Chondrocyte (in vitro differentiated cells): Measurements from ENCODE around the gene ANKHD1. TPM values are rescaled to one million over a fixed set of nuclear protein-coding genes. Genes with fewer than 3 reads are reported as not detected.

Experiments used
- DNase-seq: peaks from one replicate; pipeline ENCODE4 v3.0.0; 2021; ENCODE audit warnings: mixed read lengths, low spot score
- H3K27ac Mint-ChIP-seq: one replicate; pipeline ENCODE4 v1.8.0; 2021; ENCODE audit warnings: mild to moderate bottlenecking, moderate library complexity, mixed read lengths; ENCODE audit not compliant: unreplicated experiment
- H3K27me3 Mint-ChIP-seq: 2 replicates; pipeline ENCODE4 v1.8.0; 2021; ENCODE audit warnings: low read depth, mixed read lengths
- H3K36me3 Mint-ChIP-seq: 2 replicates; pipeline ENCODE4 v1.8.0; 2021; ENCODE audit warnings: low read depth, mixed read lengths
- H3K4me1 Mint-ChIP-seq: 2 replicates; pipeline ENCODE4 v1.8.0; 2021; ENCODE audit warnings: low read depth, mild to moderate bottlenecking, mixed read lengths
- H3K4me3 Mint-ChIP-seq: one replicate; pipeline ENCODE4 v1.8.0; 2021; ENCODE audit warnings: mild to moderate bottlenecking, moderate library complexity, mixed read lengths; ENCODE audit not compliant: unreplicated experiment
- H3K9me3 Mint-ChIP-seq: 2 replicates; pipeline ENCODE4 v1.8.0; 2021; ENCODE audit warnings: low read depth, mixed read lengths
- total RNA-seq: library from RNA; stranded (reverse); gene quantifications from 3 replicates; pipeline ENCODE4 v1.2.1, GENCODE V29; 2021
- TF ChIP-seq, protein P1 (sequence below): fragments of 200-600 bp; sonication (generic); IDR thresholded peaks from 2 replicates; pipeline ENCODE4 v1.5.0; 2021; ENCODE audit warnings: antibody characterized with exemption, mild to moderate bottlenecking, moderate library complexity

The ANKHD1 gene
- total RNA-seq, 1 donor from 2014 or later: 61.4 TPM

DNA sequence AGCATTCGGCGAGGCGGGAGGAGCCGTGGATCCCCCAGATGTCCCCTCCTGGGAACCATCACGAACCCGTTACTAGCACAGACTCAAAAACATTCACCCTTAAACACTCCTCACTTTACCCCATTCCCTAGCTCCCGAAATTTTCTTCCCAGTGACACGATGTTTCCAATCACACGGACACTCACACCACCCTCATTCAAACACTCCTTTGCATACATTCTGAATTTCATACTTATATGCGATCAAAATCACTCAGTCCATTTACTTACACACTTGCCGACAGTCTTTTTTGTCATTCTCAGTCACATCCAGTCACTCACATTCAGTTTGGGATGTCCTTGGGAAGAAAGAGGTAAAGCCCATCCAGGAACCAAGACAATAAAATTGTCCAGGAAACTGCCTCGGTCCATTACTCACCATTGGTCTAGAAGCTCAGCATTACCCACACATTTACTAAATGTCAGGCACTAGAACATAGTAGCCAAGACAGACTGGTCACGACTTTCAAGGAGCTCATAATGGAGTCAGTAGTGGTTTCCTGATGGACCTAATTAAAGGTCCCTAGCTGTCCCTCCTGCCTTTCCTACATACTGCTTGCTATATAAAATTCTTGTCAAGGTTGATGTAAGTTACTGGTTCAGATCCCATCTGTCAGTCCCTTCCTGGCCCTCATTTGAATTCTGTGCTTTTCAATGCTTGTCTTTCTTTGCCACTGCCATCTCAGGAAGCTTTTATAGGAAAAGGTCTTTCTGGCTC, 163.6 kb downstream of the ANKHD1 start:
- H3K4me1 Mint-ChIP-seq: peaks cover 44% of the 10 kb centered on the region

DNA sequence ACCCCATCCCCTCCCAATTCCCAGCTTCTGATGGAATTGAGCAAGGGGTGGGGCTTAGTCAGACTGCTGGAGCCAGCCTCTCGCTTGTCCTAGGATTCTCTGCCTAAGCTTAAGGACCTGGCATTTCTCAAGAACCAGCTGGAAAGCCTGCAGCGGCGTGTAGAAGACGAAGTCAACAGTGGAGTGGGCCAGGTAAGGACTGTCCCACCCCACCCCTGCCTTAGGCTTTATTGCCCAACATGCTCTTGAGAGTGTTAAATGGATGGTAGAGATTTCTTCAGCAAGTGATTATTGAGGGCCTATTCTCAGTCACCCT, 164.1 kb downstream of the ANKHD1 start:
- DNase-seq: no peak

More for the DNA sequence above, 163.6 kb downstream of the ANKHD1 start:
- Mint-ChIP-seq H3K4me3 (peak overlapping the region; percentile 95), H3K27me3 (no peaks in the 10 kb centered on the region), H3K36me3 (peaks cover 16% of the 10 kb centered on the region), H3K27ac (peak overlapping the region; percentile 97), H3K9me3 (no peaks in the 10 kb centered on the region)
- DNase-seq: no peak
- TF ChIP-seq, protein P1, sequence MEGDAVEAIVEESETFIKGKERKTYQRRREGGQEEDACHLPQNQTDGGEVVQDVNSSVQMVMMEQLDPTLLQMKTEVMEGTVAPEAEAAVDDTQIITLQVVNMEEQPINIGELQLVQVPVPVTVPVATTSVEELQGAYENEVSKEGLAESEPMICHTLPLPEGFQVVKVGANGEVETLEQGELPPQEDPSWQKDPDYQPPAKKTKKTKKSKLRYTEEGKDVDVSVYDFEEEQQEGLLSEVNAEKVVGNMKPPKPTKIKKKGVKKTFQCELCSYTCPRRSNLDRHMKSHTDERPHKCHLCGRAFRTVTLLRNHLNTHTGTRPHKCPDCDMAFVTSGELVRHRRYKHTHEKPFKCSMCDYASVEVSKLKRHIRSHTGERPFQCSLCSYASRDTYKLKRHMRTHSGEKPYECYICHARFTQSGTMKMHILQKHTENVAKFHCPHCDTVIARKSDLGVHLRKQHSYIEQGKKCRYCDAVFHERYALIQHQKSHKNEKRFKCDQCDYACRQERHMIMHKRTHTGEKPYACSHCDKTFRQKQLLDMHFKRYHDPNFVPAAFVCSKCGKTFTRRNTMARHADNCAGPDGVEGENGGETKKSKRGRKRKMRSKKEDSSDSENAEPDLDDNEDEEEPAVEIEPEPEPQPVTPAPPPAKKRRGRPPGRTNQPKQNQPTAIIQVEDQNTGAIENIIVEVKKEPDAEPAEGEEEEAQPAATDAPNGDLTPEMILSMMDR: no peak

DNA sequence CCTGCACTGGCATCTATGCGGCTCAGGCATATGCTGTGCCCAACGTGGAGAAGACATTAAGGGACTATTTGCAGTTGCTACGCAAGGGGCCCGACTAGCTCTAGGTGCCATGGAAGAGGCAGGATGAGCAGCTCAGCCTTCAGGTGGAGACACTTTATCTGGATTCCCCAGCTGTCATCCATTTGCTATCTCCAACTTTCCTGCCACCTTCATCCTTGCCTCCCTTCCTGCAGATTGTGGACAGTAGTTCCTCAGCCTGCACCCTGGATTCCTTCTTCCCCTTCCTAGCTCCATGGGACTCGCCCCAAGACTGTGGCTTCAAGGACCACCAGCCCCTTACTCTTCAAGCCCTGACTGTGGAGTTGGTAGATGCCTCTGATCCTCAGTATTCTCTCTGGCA, 165.0 kb downstream of the ANKHD1 start:
- TF ChIP-seq, protein P1: no peak
- Mint-ChIP-seq H3K9me3 (no peaks in the 10 kb centered on the region), H3K27me3 (no peaks in the 10 kb centered on the region), H3K36me3 (peaks cover 12% of the 10 kb centered on the region), H3K4me1 (peaks cover 41% of the 10 kb centered on the region), H3K27ac (no peak overlapping the region), H3K4me3 (no peak overlapping the region)
- no peak for DNase-seq

More for the DNA sequence above, 164.1 kb downstream of the ANKHD1 start:
- no peaks in the 10 kb centered on the region for H3K9me3 Mint-ChIP-seq
- H3K27me3 Mint-ChIP-seq: no peaks in the 10 kb centered on the region
- peak overlapping the region; percentile 95 for H3K4me3 Mint-ChIP-seq
- peaks cover 15% of the 10 kb centered on the region for H3K36me3 Mint-ChIP-seq
- peak overlapping the region; percentile 97 for H3K27ac Mint-ChIP-seq
- TF ChIP-seq, protein P1: no peak
- peaks cover 44% of the 10 kb centered on the region for H3K4me1 Mint-ChIP-seq

DNA sequence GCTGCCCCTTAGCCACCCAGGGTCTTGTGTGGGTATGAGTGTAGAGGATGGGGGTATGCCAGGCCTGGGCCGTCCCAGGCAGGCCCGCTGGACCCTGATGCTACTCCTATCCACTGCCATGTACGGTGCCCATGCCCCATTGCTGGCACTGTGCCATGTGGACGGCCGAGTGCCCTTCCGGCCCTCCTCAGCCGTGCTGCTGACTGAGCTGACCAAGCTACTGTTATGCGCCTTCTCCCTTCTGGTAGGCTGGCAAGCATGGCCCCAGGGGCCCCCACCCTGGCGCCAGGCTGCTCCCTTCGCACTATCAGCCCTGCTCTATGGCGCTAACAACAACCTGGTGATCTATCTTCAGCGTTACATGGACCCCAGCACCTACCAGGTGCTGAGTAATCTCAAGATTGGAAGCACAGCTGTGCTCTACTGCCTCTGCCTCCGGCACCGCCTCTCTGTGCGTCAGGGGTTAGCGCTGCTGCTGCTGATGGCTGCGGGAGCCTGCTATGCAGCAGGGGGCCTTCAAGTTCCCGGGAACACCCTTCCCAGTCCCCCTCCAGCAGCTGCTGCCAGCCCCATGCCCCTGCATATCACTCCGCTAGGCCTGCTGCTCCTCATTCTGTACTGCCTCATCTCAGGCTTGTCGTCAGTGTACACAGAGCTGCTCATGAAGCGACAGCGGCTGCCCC, 165.6 kb downstream of the ANKHD1 start:
- H3K9me3 Mint-ChIP-seq: no peaks in the 10 kb centered on the region
- H3K36me3 Mint-ChIP-seq: peaks cover 12% of the 10 kb centered on the region
- H3K27me3 Mint-ChIP-seq: no peaks in the 10 kb centered on the region
- H3K27ac Mint-ChIP-seq: no peak overlapping the region
- no peak overlapping the region for H3K4me3 Mint-ChIP-seq
- DNase-seq: no peak
- TF ChIP-seq, protein P1: no peak
- H3K4me1 Mint-ChIP-seq: peaks cover 41% of the 10 kb centered on the region

DNA sequence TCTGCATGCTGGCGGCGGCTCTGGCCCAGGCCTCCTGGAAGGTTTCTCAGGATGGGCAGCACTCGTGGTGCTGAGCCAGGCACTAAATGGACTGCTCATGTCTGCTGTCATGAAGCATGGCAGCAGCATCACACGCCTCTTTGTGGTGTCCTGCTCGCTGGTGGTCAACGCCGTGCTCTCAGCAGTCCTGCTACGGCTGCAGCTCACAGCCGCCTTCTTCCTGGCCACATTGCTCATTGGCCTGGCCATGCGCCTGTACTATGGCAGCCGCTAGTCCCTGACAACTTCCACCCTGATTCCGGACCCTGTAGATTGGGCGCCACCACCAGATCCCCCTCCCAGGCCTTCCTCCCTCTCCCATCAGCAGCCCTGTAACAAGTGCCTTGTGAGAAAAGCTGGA, 166.2 kb downstream of the ANKHD1 start:
- Mint-ChIP-seq H3K4me1 (peaks cover 36% of the 10 kb centered on the region), H3K4me3 (no peak overlapping the region), H3K9me3 (no peaks in the 10 kb centered on the region), H3K27me3 (no peaks in the 10 kb centered on the region), H3K36me3 (peaks cover 12% of the 10 kb centered on the region), H3K27ac (no peak overlapping the region)
- TF ChIP-seq, protein P1: no peak
- DNase-seq: no peak
